Fibroblast of lung (primary cell): ENCODE measurements around the gene RPL7A. TPM values are rescaled to one million over a fixed set of nuclear protein-coding genes. Genes with fewer than 3 reads are reported as not detected.
"Not testable (repeated sequence)": the region's sequence is repeated elsewhere in the genome, so short reads cannot be mapped to it uniquely, and the experiment has no call there.

Experiments
- DNase-seq, 2 donors: peaks; one replicate each; pipeline versions ENCODE4 v3.0.0 to v3.0.0-alpha.2; 2010; ENCODE audit warnings: low read depth in 2 of 2
- H2AFZ ChIP-seq: 2 replicates; pipeline ENCODE4 v1.5.1; 2012; ENCODE audit warnings: low read length, control low read depth, inconsistent platforms
- H3K27ac ChIP-seq: 2 replicates; pipeline ENCODE4 v1.5.1; 2011; ENCODE audit warnings: low read length, control low read depth; ENCODE audit not compliant: insufficient read depth
- H3K27me3 ChIP-seq: 2 replicates; pipeline ENCODE4 v1.5.1; 2011; ENCODE audit warnings: mild to moderate bottlenecking, low read length; ENCODE audit not compliant: control insufficient read depth, insufficient read depth
- H3K36me3 ChIP-seq: 2 replicates; pipeline ENCODE4 v1.5.1; 2011; ENCODE audit warnings: low read length; ENCODE audit not compliant: control insufficient read depth, insufficient read depth
- H3K4me1 ChIP-seq: 2 replicates; pipeline ENCODE4 v1.5.1; 2011; ENCODE audit warnings: low read length; ENCODE audit not compliant: control insufficient read depth, insufficient read depth; ENCODE audit errors: extremely low read depth
- H3K4me2 ChIP-seq: 2 replicates; pipeline ENCODE4 v1.5.1; 2011; ENCODE audit warnings: low read length, control low read depth; ENCODE audit not compliant: insufficient read depth; ENCODE audit errors: extremely low read depth
- H3K4me3 ChIP-seq, 4 experiments: fragments of 200-600 bp in 1 of 4; sonication (generic) in 1 of 4; replicated peaks in 1 of 4; 2 replicates each; pipeline ENCODE4 v1.5.1; 2011 to 2016; ENCODE audit warnings: low read length in 4 of 4, low read depth in 3 of 4, mild to moderate bottlenecking in 3 of 4, control low read depth in 2 of 4, inconsistent platforms in 1 of 4, mixed read lengths in 1 of 4; ENCODE audit not compliant: insufficient read depth in 1 of 4; ENCODE audit errors: control extremely low read depth in 1 of 4
- H3K79me2 ChIP-seq: 2 replicates; pipeline ENCODE4 v1.5.1; 2012; ENCODE audit warnings: mild to moderate bottlenecking, low read length, inconsistent platforms; ENCODE audit not compliant: control insufficient read depth, insufficient read depth
- H3K9ac ChIP-seq: 2 replicates; pipeline ENCODE4 v1.5.1; 2011; ENCODE audit warnings: mild to moderate bottlenecking, low read length, control low read depth; ENCODE audit not compliant: insufficient read depth
- H3K9me3 ChIP-seq: 2 replicates; pipeline ENCODE4 v1.5.1; 2012; ENCODE audit warnings: low read depth, low read length; ENCODE audit not compliant: control insufficient read depth, insufficient read depth
- H4K20me1 ChIP-seq: 2 replicates; pipeline ENCODE4 v1.5.1; 2011; ENCODE audit warnings: low read length; ENCODE audit not compliant: control insufficient read depth, insufficient read depth; ENCODE audit errors: extremely low read depth
- EZH2 ChIP-seq: IDR thresholded peaks from 2 replicates; pipeline ENCODE4 v1.5.1; 2012; ENCODE audit warnings: low read length, control low read depth, mild to moderate bottlenecking; ENCODE audit errors: missing control alignments
- polyA plus RNA-seq, 2 donors: library from polyadenylated mRNA; depleted of rRNA in 1 of 2; stranded (reverse) in 1 of 2; unstranded in 1 of 2; fragments of >200 nt; gene quantifications; 2 replicates each; pipeline ENCODE4 v1.2.1, GENCODE V29; 2011 to 2012; ENCODE audit warnings: missing spikeins in 1 of 2
- total RNA-seq: library from RNA; depleted of rRNA; stranded (reverse); fragments of >200 nt; gene quantifications from 2 replicates; pipeline ENCODE4 v1.2.1, GENCODE V29; 2014
- TF ChIP-seq, protein P1 (sequence below), 2 donors: IDR thresholded peaks in 1 of 2; conservative IDR thresholded peaks in 1 of 2; 1 replicate in 1 of 2; 2 replicates in 1 of 2; pipeline ENCODE4 v1.5.1; 2011 to 2012; ENCODE audit warnings: low read length in 2 of 2, control low read depth in 1 of 2, inconsistent platforms in 1 of 2, low read depth in 1 of 2, mild to moderate bottlenecking in 1 of 2

RPL7A gene
- total and polyA plus RNA-seq, 2 donors (not counting 1 experiment from before 2014, with no cell fraction given), result 1,820 to 2,991 TPM

DNA sequence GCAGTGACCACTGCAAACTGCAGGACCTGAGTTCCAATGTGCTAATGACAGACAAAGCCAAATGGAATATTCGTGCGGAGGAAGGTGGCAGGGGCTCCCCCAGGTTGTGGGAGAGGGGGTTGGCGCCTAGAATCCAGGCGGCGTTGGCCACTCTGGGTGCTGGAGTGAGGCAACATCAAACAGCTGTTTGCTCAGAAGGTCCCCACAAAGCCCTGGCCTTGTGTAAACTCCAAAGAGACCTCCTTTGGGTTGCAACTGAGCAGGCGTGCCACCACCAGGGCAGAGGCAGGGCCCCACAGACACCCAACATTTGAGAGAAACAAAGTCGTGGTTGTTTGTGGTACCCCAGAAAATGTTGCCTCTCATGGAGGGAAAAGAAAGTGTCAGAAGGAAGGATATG lies 42.7 kb downstream of the RPL7A start:
- H4K20me1 ChIP-seq, result no peaks in the 10 kb centered on the region
- H3K27me3 ChIP-seq, result peaks cover 6% of the 10 kb centered on the region
- no peak overlapping the region for H3K9ac ChIP-seq
- H3K4me2 ChIP-seq, result no peak overlapping the region
- no peaks in the 10 kb centered on the region for H3K79me2 ChIP-seq
- H3K27ac ChIP-seq, result no peak overlapping the region
- DNase-seq, result no peak
- TF ChIP-seq EZH2, result no peak
- TF ChIP-seq, protein P1, sequence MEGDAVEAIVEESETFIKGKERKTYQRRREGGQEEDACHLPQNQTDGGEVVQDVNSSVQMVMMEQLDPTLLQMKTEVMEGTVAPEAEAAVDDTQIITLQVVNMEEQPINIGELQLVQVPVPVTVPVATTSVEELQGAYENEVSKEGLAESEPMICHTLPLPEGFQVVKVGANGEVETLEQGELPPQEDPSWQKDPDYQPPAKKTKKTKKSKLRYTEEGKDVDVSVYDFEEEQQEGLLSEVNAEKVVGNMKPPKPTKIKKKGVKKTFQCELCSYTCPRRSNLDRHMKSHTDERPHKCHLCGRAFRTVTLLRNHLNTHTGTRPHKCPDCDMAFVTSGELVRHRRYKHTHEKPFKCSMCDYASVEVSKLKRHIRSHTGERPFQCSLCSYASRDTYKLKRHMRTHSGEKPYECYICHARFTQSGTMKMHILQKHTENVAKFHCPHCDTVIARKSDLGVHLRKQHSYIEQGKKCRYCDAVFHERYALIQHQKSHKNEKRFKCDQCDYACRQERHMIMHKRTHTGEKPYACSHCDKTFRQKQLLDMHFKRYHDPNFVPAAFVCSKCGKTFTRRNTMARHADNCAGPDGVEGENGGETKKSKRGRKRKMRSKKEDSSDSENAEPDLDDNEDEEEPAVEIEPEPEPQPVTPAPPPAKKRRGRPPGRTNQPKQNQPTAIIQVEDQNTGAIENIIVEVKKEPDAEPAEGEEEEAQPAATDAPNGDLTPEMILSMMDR (conservative IDR thresholded peaks at IDR 0.05 in 1 of 2, IDR thresholded peaks at IDR 0.05 in 1 of 2; ENCODE audit: low read depth in 1 of 2, low read length in 2 of 2), result no peak
- no peak overlapping the region for H2AFZ ChIP-seq
- no peaks in the 10 kb centered on the region for H3K9me3 ChIP-seq
- H3K4me1 ChIP-seq, result no peaks in the 10 kb centered on the region
- H3K36me3 ChIP-seq, result no peaks in the 10 kb centered on the region
- H3K4me3 ChIP-seq, result no peak overlapping the region

DNA sequence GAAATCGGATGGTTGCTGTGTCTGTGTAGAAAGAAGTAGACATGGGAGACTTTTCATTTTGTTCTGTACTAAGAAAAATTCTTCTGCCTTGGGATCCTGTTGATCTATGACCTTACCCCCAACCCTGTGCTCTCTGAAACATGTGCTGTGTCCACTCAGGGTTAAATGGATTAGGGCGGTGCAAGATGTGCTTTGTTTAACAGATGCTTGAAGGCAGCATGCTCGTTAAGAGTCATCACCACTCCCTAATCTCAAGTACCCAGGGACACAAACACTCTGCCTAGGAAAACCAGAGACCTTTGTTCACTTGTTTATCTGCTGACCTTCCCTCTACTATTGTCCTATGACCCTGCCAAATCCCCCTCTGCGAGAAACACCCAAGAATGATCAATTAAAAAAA lies 43.4 kb downstream of the RPL7A start:
- not testable (repeated sequence) for H3K4me3 ChIP-seq, H3K36me3 ChIP-seq, H3K9ac ChIP-seq, H3K79me2 ChIP-seq, H3K27me3 ChIP-seq, H3K4me2 ChIP-seq, H2AFZ ChIP-seq, H3K9me3 ChIP-seq, H3K4me1 ChIP-seq, H3K27ac ChIP-seq, DNase-seq, H4K20me1 ChIP-seq

DNA sequence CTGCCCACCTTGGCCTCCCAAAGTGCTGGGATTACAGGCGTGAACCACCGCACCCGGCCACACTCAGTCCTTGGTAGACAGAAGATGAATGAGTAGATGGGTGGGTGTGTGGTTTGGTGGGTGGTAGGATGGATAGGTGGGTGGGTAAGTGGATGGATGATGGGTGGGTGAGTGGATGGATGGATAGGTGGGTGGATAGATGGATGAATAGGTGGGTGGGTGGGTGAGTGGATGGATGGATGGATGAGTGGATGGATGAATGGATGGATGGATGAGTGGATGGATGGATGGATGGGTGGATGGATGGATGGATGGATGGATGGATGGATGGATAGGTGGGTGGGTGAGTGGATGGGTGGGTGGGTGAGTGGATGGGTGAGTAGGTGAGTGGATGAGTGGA lies 44.3 kb downstream of the RPL7A start:
- not testable (repeated sequence) for H3K4me3 ChIP-seq, H3K27ac ChIP-seq, H4K20me1 ChIP-seq, H3K4me2 ChIP-seq, H2AFZ ChIP-seq, DNase-seq, H3K36me3 ChIP-seq, H3K9me3 ChIP-seq, H3K4me1 ChIP-seq, H3K27me3 ChIP-seq, H3K79me2 ChIP-seq, H3K9ac ChIP-seq

DNA sequence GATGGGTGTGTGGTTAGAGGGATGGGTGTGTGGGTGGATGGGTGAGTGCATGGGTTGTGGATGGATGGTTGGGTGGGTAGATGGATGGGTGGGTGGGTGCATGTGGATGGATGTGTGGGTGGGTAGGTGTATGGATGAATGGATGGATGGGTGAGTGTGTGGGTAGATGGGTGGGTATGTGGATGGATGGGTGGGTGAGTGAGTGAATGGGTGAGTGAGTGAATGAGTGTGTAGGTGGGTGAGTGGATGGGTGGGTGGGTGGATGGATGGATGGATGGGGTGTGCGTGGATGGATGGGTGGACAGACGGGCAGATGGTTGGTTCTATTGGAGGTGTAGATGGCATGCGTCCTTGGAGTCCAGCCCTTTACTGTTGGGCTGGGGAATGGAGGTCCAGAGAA lies 45.4 kb downstream of the RPL7A start:
- TF ChIP-seq, protein P1 (conservative IDR thresholded peaks at IDR 0.05 in 1 of 2, IDR thresholded peaks at IDR 0.05 in 1 of 2; ENCODE audit: low read depth in 1 of 2, low read length in 2 of 2), result no peak
- TF ChIP-seq EZH2, result no peak
- H3K9ac ChIP-seq, result no peak overlapping the region
- no peak overlapping the region for H3K27ac ChIP-seq
- H4K20me1 ChIP-seq, result no peaks in the 10 kb centered on the region
- no peaks in the 10 kb centered on the region for H3K4me1 ChIP-seq
- no peaks in the 10 kb centered on the region for H3K79me2 ChIP-seq
- H3K9me3 ChIP-seq, result no peaks in the 10 kb centered on the region
- no peaks in the 10 kb centered on the region for H3K36me3 ChIP-seq
- no peak overlapping the region for H3K4me3 ChIP-seq
- H3K4me2 ChIP-seq, result no peak overlapping the region
- no peak overlapping the region for H2AFZ ChIP-seq
- H3K27me3 ChIP-seq, result peaks cover 6% of the 10 kb centered on the region
- no peak for DNase-seq
